HL-60 (cell line): Measurements from ENCODE around the gene OPRD1.

Experiments
- DNase-seq, 2 experiments: peaks; one replicate each; pipeline ENCODE4 v3.0.0-alpha.2; 2010 to 2020; ENCODE audit warnings: low read depth in 1 of 2, low spot score in 1 of 2
- H3K27ac ChIP-seq: fragments of 250-450 bp; sonication (Bioruptor Pico); replicated peaks from 2 replicates; pipeline ENCODE4 v1.5.1; 2020; ENCODE audit warnings: mild to moderate bottlenecking, moderate library complexity
- H3K27me3 ChIP-seq: fragments of 250-450 bp; sonication (Bioruptor Pico); 2 replicates; pipeline ENCODE4 v1.5.1; 2021; ENCODE audit warnings: mild to moderate bottlenecking, moderate library complexity; ENCODE audit not compliant: insufficient read depth, poor library complexity, severe bottlenecking
- H3K4me3 ChIP-seq: replicated peaks from 2 replicates; pipeline ENCODE4 v1.5.1; 2011; ENCODE audit warnings: mild to moderate bottlenecking, control low read depth, low read length; ENCODE audit not compliant: insufficient read depth
- GABPA ChIP-seq: IDR thresholded peaks from 2 replicates; pipeline ENCODE4 v1.6.1; 2012; ENCODE audit warnings: low read depth
- POLR2AphosphoS5 ChIP-seq: IDR thresholded peaks from 2 replicates; pipeline ENCODE4 v1.6.1; 2012; ENCODE audit warnings: low read depth
- SPI1 ChIP-seq: IDR thresholded peaks from 2 replicates; pipeline ENCODE4 v1.6.1; 2012; ENCODE audit warnings: low read depth, mild to moderate bottlenecking, borderline replicate concordance
- TF ChIP-seq, protein P1 (sequence below): IDR thresholded peaks from one replicate; pipeline ENCODE4 v1.5.1; 2011; ENCODE audit warnings: low read length, control low read depth, inconsistent platforms; ENCODE audit not compliant: insufficient read depth
- TF ChIP-seq, protein P2 (sequence below): IDR thresholded peaks from 2 replicates; pipeline ENCODE4 v1.6.1; 2012; ENCODE audit warnings: low read depth; ENCODE audit not compliant: insufficient replicate concordance

The OPRD1 gene

DNA sequence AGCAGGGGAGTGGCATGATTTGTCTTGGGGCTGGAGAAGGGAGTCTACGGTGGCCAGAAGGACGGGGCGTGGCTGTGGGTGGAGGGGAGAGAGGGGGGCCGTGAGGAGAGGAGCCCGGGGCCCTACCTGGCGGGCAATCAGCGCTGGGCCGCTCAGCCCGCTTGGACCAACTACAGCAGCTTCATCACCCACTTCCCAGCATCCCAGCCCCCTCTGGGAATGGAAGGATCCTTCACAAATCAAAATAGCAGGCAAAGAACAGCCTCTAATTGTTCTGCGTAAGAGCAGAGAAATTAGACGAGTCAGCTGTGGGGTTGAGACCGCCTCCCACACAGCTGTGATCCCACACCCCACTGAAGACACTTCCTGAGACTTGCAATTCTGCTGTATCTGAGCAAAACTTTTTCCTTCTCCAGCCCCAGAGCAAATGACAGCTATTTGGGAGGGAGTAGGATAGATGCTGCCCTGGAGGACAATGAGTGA lies 43.5 kb downstream of the OPRD1 start:
- H3K27ac ChIP-seq, result no peak overlapping the region
- TF ChIP-seq, protein P1, sequence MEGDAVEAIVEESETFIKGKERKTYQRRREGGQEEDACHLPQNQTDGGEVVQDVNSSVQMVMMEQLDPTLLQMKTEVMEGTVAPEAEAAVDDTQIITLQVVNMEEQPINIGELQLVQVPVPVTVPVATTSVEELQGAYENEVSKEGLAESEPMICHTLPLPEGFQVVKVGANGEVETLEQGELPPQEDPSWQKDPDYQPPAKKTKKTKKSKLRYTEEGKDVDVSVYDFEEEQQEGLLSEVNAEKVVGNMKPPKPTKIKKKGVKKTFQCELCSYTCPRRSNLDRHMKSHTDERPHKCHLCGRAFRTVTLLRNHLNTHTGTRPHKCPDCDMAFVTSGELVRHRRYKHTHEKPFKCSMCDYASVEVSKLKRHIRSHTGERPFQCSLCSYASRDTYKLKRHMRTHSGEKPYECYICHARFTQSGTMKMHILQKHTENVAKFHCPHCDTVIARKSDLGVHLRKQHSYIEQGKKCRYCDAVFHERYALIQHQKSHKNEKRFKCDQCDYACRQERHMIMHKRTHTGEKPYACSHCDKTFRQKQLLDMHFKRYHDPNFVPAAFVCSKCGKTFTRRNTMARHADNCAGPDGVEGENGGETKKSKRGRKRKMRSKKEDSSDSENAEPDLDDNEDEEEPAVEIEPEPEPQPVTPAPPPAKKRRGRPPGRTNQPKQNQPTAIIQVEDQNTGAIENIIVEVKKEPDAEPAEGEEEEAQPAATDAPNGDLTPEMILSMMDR, result no peak
- TF ChIP-seq, protein P2, sequence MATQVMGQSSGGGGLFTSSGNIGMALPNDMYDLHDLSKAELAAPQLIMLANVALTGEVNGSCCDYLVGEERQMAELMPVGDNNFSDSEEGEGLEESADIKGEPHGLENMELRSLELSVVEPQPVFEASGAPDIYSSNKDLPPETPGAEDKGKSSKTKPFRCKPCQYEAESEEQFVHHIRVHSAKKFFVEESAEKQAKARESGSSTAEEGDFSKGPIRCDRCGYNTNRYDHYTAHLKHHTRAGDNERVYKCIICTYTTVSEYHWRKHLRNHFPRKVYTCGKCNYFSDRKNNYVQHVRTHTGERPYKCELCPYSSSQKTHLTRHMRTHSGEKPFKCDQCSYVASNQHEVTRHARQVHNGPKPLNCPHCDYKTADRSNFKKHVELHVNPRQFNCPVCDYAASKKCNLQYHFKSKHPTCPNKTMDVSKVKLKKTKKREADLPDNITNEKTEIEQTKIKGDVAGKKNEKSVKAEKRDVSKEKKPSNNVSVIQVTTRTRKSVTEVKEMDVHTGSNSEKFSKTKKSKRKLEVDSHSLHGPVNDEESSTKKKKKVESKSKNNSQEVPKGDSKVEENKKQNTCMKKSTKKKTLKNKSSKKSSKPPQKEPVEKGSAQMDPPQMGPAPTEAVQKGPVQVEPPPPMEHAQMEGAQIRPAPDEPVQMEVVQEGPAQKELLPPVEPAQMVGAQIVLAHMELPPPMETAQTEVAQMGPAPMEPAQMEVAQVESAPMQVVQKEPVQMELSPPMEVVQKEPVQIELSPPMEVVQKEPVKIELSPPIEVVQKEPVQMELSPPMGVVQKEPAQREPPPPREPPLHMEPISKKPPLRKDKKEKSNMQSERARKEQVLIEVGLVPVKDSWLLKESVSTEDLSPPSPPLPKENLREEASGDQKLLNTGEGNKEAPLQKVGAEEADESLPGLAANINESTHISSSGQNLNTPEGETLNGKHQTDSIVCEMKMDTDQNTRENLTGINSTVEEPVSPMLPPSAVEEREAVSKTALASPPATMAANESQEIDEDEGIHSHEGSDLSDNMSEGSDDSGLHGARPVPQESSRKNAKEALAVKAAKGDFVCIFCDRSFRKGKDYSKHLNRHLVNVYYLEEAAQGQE, result no peak
- no peak for TF ChIP-seq GABPA
- TF ChIP-seq POLR2AphosphoS5, result no peak
- no peak for TF ChIP-seq SPI1
- no peak for DNase-seq
- H3K27me3 ChIP-seq, result no peaks in the 10 kb centered on the region
- H3K4me3 ChIP-seq, result no peak overlapping the region

DNA sequence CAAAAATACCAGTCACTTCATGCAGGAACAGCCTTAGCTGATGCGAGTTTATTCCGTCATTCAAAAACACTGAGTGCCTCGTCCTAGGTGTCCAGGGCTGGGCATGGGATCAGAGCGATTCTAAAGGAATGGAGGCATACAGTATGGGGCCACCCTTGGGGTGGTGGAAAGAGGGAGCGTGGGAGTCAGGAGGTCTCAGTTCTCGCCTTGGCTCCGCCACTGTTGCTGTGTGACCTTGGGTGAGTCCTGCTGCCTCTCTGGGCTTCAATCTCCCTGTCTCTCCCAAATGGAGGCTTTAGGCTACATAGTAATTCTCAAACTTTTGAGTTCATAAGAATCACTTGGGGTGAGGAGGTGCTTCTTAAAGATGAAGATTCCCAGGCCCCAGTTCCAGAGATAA lies 44.0 kb downstream of the OPRD1 start:
- H3K4me3 ChIP-seq, result no peak overlapping the region
- TF ChIP-seq POLR2AphosphoS5, result no peak
- no peak for TF ChIP-seq SPI1
- TF ChIP-seq, protein P2, result no peak
- TF ChIP-seq GABPA, result no peak
- TF ChIP-seq, protein P1, result no peak
- DNase-seq, result no peak
- H3K27me3 ChIP-seq, result no peaks in the 10 kb centered on the region
- H3K27ac ChIP-seq, result no peak overlapping the region

DNA sequence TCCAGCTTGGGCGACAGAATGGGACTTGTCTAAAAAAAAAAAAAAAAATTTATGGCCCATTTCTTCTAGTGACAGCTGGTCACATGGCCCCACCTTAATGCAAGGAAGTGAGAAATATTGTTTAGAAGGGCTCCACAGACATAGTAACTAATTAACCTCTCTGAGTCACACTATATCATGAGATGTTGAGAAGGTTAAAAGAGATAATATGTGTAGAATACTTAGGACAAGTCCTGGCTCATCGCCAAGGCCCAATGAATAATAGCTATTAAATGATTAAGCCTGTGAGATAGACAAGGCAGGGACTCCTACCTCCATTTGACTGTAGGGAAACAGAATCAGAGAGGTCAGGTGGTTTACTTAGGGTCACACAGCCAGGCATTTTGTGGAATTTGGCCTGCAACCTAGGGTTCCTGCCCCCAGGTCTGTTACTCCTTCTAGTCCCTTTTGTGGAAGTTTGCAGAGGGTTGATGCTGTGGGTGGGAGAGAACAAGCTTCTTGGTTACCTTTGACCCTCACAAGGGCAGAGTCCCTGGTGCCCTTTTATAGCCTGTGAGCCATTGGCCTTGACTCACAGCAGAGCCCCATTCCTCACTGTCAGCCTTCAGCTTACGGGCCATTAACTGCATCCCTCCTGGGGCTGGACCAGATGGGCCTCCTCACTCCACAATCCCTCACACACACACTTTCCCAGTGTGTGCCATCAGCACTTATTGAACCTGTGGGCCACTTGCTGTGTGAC lies 48.5 kb downstream of the OPRD1 start:
- no peak for DNase-seq
- Histone ChIP-seq H3K27me3 (no peaks in the 10 kb centered on the region), H3K27ac (no peak overlapping the region), H3K4me3 (no peak overlapping the region)
- TF ChIP-seq POLR2AphosphoS5 (no peak), SPI1 (no peak), GABPA (no peak)
- TF ChIP-seq, protein P2, result no peak
- TF ChIP-seq, protein P1, result no peak
